NAMALWA (cell line): ENCODE results near the gene HDAC7.
"Not testable (repeated sequence)": the region's sequence is repeated elsewhere in the genome, so short reads cannot be mapped to it uniquely, and the experiment has no call there.

Experiments used
- DNase-seq: peaks from one replicate; pipeline ENCODE4 v3.0.0-alpha.2; 2015; ENCODE audit warnings: low spot score

HDAC7 gene

DNA sequence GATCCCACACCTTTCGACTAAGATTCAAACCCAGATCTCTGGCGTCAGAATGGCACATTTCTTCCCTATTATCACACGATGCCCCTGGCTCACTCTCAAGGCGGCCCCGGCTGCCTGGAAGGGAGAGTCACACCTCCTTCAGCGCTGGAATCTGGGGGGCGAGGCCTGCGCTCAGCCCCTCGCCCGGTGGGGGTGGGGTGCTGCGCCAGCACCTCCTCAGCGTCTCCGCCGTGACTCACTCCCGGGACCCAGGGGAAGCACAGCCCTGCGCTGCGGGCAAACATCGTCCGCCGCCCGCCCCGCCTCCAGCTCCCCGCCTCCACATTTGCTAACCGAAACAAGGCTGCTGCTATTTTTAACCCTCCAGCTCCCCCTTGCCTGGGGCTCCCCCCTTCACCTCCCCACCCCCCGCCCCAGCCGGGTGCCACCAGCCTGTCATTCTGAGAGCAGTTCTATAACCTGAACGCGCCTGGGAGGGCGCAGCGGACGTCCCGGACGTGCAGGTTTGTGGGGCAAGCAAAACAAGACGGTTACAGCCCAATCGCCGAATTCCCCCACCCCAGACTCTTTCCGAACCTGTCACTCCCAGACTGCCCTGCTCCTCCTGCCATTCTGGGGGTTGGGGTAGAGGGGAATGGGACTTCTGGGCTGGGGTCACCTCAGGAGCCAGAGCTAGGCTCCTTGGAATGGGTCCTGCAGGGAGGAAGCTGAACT, 6.7 kb downstream of the HDAC7 start:
- peak; percentile 91 for DNase-seq

- DNase-seq = peak; percentile 36
Measured at GRCh38 chr12:47811581-47812484, 7.9 kb downstream of the HDAC7 start.

DNA sequence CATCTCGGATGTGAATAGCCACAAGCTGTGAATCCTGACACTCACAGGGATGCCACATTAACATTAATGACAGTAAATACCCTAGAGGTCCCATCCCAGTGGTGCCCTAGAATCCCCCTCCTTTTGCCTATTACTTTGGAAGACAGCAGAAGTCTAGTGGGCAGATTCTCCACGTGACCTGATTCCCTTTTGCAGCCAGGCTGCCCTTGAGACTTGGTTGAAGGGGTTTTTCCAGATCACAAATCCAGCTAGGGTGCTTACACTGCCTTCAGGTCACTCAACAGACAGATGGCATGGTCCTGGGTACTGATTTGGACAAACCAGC, 8.7 kb downstream of the HDAC7 start:
- no peak for DNase-seq

DNA sequence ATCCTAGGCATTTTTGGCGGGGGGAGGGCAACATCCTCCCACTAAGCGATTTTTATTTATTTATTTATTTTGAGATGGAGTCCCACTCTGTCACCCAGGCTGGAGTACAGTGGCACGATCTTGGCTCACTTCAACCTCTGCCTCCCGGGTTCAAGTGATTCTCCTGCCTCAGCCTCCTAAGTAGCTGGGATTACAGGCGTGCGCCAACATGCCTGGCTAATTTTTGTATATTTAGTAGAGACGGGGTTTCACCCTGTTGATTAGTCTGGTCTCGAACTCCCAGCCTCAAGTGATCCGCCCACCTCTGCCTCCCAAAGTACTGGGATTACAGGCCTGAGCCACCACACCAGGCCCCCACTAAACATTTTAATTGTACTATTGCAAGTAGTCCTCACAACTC, 10.2 kb downstream of the HDAC7 start:
- DNase-seq = not testable (repeated sequence)

GRCh38 chr12:47808574-47809365, 10.9 kb downstream of the HDAC7 start:
- peak; percentile 74 for DNase-seq

- peak; percentile 76 for DNase-seq
Measured at GRCh38 chr12:47808050-47808449, 11.7 kb downstream of the HDAC7 start.

- DNase-seq = no peak
Measured at GRCh38 chr12:47807338-47807737, 12.4 kb downstream of the HDAC7 start.

DNA sequence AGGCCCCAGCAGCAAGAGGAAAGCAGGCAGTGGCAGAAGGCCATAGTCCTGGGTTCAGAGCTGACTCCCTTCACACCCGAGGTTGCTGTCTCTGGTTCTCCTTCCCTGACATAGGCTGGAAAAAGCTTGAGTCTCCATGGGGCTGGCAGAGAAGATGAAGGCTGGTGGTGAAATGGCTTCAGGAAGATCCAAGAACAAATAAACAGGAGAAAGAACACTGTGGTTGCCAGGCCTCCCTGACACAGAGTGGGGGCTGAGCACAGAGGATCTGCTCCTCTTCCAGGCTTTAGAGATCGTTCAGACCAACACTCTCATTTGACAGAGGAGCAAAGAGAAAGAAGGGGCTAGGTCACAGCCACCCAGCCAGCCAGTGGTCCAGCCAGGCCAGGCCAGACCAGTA, 14.3 kb downstream of the HDAC7 start:
- DNase-seq = no peak

- DNase-seq = no peak
Measured at GRCh38 chr12:47804171-47804570, 15.5 kb downstream of the HDAC7 start.

- no peak for DNase-seq
Measured at GRCh38 chr12:47803191-47803875, 16.4 kb downstream of the HDAC7 start.

GRCh38 chr12:47802312-47802711, 17.4 kb downstream of the HDAC7 start:
- DNase-seq = peak; percentile 42

GRCh38 chr12:47801904-47802246, 17.8 kb downstream of the HDAC7 start:
- no peak for DNase-seq

GRCh38 chr12:47801170-47801903, 18.4 kb downstream of the HDAC7 start:
- no peak for DNase-seq

GRCh38 chr12:47800582-47800981, 19.1 kb downstream of the HDAC7 start:
- DNase-seq = no peak

GRCh38 chr12:47799357-47799955, 20.2 kb downstream of the HDAC7 start:
- no peak for DNase-seq

DNA sequence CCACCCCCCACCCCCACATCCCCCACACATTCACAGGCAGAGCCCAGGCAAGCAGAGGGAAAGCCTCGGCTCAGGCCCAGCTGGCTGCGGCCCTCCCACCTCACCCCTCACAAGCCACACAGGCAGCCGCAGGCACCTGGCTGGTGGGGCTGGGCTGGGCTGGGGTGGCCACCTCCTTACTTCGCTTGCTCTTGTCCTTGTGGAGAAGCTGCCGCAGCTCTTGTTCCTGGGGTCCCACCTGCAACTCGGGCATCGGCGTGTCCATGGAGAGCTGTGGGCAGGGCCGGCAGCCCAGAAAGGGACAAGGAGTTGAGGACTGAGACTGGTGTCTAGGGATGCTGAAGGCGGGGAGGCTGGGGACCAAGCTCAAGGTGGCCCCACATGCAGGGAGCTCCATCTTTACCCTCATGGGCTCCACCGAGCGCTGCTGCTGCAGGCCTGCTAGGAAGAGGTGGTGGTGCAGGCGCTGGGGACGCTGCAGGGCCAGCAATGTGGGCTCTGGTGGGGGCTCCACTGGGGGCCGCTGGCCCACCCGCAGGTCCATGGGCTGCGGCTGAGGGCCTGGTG, 21.2 kb downstream of the HDAC7 start:
- DNase-seq = no peak

GRCh38 chr12:47797441-47797840, 22.3 kb downstream of the HDAC7 start:
- DNase-seq = peak; percentile 65

GRCh38 chr12:47795814-47796411, 23.8 kb downstream of the HDAC7 start:
- no peak for DNase-seq

- DNase-seq = no peak
Measured at GRCh38 chr12:47795121-47795813, 24.4 kb downstream of the HDAC7 start.

GRCh38 chr12:47794679-47795078, 25.0 kb downstream of the HDAC7 start:
- no peak for DNase-seq
